GM19467 (cell line): ENCODE results near the gene JMJD4.

ENCODE experiments used
- ATAC-seq: cut with Tn5 transposase; IDR thresholded peaks from one replicate; pipeline ENCODE4 v1.9.1; 2021; ENCODE audit warnings: mild to moderate bottlenecking, moderate library complexity; ENCODE audit not compliant: unreplicated experiment

JMJD4 gene

DNA sequence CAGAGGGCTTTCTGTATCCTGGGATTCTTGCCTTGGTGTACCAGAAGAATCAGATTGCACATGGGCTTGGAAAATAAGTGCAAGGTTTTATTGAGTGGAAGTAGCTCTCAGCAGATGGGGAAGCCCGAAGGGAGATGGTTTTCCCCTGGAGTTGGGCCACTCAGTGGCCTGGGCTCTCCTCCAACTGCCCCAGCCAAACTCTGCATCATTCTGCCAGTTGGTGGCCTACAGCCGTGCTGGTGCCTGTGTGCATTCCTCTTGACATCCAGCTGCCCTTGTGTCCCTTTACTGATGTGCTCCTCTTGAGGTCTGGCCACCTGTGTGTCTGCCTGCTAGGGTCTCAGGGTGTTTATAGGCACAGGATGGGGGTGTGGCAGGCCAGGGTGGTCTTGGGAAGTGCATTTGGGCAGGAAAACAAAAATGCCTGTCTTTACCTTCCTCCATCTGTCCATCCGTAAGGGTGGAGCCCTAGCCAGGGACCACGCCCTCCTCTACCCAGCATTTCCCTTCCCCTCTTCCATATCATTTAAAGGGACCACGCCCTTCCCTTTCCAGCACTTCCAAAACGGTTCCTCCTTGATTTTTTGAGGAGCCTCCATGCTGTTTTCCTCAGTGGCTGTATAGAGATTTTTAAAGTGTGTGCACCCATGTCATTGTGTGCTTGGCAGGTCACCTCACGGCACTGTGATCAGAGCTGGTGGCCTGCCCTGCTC is 19.1 kb upstream of the JMJD4 start:
- no peak for ATAC-seq

DNA sequence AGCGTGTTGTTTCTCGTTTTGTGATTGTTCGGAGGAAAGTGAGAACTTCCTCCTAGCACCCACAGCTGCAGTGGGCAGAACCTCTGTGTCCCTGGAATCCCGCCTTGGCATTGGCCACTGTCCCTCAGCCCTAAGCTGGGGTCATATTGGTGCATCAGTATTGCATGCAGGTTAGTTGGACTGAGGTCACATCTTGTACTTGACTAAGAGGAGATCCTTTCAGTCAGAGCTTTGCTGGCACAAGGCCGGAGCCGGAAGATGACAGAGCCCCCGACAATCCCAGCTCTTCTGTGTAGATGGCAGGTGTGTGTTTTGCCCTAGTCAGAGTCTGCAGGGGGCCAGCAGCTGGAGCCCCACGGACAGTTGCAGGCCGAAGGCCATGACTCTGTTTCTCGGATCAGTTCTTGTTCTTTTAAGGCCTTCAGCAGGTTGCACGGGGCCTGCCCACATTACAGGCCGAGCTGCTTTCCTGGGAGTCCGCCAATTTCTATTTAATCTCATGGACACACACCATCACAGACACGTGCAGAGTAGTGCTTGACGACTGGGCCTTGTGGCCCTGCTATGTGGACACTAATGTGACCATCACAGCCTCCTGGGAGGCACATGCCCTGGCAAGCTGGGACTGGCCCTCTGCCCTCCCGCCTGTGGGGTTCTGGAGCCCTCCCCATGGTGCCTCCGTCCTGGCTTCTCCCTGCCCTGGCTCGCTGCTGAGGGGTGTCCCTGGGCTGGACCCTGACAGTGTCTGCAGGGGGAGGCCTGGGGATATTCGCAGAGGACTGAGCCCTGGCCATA is 15.0 kb upstream of the JMJD4 start:
- ATAC-seq: no peak

GRCh38 chr1:227749225-227749624 is 14.1 kb upstream of the JMJD4 start:
- no peak for ATAC-seq

DNA sequence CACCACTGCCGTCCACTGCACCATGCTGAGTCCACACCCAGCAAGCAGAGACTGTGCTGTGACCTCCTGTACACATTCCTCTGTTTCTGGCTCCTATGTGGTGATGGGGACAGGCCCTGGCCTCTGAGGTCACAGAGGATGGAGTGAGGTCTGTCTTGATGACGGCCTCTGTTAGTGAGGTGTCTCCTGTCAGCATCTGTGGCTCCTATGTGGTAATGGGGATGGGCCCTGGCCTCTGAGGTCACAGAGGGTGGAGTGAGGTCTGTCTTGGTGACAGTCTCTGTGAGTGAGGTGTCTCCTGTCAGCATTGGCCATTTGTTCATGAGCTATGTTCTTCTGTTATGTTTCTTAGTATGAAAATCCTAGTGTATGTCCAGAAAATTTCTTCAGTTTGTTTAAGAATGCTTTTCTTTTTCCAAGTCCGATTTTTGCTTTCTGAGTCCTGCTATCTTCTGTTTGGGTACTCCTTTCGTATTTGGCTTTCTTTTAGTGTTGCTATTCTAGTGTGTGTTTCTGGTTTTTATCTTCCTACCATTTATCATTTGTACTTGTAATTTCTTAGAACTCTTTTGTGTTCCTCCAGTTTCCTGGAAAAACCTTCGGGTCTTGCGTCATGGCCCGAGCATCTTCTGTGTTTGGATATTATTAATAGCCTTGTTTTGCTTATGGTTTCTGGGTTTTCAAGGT is 13.5 kb upstream of the JMJD4 start:
- ATAC-seq: no peak

- ATAC-seq: no peak
These were observed 12.9 kb upstream of the JMJD4 start for GRCh38 chr1:227747948-227748495.

DNA sequence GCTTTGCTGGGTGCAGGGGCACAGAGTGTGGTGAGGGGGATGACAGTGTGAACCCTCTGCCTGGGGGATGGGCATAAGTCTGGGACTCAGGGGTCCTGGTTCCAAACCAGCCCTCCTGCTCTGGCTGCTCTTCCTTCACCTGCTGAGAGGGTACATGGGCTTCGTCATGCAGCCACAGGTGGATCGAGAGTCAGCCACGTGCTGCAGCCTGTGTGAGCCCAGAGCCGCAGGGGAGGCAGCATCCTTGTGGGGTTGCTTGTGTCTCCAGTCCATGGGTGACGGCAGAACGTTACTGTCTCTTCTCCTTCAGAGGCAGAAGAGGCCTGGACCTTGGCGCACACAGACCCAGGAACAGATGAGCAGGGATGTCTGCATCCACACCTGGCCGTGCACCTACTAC is 12.3 kb upstream of the JMJD4 start:
- ATAC-seq: no peak

GRCh38 chr1:227746676-227747075 is 11.6 kb upstream of the JMJD4 start:
- ATAC-seq: no peak

- no peak for ATAC-seq
These were observed 10.6 kb upstream of the JMJD4 start for GRCh38 chr1:227745568-227746265.

DNA sequence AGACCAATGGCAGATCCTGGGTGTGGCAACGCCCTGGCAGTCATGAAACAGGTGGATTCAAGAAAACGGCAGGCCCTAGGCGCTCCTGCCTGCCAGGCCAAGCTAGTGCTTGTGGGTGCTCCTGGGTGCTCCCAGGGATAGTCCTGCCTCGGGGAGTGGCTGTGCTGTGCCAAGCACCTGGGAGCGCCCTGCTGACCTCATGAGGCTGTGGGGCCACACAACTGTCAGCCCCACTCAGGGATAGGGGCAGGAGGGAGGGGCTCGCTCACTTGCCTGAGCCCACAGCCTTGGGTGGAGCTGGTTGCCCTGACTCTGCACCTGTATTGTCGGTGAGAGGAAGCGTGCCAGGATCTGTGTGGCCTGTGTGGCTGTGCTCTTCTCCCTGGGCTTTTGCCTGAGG is 9.6 kb upstream of the JMJD4 start:
- ATAC-seq: no peak

- no peak for ATAC-seq
These were observed 7.9 kb upstream of the JMJD4 start for GRCh38 chr1:227742738-227743715.

GRCh38 chr1:227741166-227741870 is 6.2 kb upstream of the JMJD4 start:
- no peak for ATAC-seq

DNA sequence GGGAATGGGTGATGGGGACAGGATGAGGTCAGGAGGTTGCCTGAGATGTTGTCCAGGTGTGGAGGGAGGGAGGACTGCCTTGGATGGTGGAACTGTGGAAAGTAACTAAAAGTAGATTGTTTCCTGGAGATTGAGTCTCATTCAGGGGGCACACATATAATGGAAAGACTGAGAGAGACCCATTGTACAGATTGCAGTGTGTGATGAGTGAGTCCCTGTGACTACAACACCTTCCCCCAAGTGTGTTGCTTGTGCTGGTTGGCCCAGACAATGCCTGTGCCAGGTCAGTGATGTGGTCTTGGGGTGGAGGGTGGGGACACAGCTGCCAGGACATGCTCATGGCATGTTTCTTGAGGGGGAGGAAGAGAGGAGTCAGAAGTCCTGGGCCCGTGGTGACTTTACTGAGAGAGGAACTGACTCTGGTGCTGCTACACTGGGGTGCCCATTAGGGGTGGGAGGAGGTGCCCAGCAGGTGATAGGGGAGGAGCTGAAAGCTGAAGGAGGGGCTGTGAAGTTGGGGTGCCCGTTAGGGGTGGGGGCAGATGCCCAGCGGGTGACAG is 5.4 kb upstream of the JMJD4 start:
- no peak for ATAC-seq

GRCh38 chr1:227739636-227740035 is 4.5 kb upstream of the JMJD4 start:
- no peak for ATAC-seq

DNA sequence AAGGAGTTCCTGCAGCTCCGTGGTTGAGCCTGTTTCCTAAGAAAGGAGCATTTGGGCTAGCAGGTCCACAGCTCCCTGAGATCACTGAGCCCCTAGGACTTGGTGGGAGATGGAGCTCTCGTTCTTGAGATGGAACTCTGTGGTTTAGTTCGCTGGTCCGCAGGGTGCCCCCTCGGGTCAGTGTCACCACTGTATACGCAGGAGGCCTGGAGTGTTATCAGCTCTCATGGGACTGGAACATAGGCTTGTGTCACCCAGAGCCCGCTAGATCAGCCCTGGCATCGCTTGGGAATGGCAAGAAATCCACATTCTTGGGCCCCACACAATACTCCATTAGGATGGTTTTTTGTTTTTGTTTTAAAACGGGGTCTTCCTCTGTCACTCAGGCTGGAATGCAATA is 3.7 kb upstream of the JMJD4 start:
- ATAC-seq: no peak

GRCh38 chr1:227736814-227737432 is 1.8 kb upstream of the JMJD4 start:
- ATAC-seq: no peak

DNA sequence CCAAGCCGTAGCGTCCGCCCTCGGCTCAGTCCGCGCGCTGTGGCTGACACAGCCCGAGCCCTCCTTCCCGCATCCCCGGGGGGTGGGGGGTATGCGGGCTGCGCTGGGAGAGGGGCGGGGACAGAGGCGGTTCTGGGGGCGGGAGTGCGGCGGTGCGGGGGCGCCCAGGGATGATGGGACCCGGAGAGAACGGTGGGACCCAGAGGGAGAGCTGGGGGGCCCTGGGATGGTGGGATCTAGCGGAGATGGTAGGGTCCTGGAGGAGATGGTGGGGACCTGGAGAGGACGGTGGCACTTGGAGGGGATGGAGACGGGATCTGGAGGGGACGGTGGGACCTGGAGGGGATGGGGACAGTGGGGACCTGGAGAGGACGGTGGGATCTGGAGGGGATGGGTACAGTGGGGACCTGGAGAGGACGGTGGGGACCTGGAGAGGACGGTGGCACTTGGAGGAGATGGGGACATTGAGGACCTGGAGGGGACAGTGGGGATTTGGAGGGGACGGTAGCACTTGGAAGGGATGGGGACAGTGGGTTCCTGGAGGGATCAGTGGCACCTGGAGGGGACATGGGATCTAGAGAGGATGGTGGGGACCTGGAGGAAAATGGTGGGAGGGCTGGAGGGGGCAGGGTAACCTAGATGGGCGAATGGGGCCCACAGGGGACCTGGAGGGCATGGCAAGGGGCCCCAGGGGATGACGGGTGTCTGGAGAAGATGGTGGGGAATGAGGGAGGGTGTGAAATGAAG is 610 bp upstream of the JMJD4 start:
- ATAC-seq: no peak

DNA sequence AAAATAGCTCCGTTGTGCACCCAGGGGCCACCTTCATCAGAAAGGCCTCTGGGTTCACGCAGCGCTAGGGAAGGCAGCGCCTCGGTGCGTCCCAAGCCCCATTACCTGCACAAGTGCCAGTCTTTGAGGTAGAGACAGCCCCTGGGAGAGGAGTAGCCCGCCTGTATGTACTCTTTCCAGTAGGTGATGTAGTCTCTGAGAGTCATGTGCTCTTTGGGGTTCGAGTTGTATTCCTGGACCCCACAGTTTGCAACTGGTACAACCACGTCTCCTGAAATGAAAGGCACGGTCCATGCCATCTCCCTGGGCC is 601 bp downstream of the JMJD4 start:
- ATAC-seq: peak; percentile 1
